H1 (cell line): Measurements from ENCODE around the gene TOM1. TPM values are rescaled to one million over a fixed set of nuclear protein-coding genes. Genes with fewer than 3 reads are reported as not detected.

Experiments
- CTCF ChIA-PET: fragments of 300-600 bp; sonication (Branson Sonifier 250); formaldehyde crosslinking; loops from one replicate; lab custom pipeline; 2021; ENCODE audit not compliant: partially characterized antibody; lab: Charles Lee
- POLR2A ChIA-PET: fragments of 300-600 bp; sonication (Branson Sonifier 250); formaldehyde crosslinking; loops from one replicate; lab custom pipeline; 2021; ENCODE audit warnings: inconsistent platforms; ENCODE audit not compliant: partially characterized antibody; lab: Charles Lee
- DNase-seq, 2 experiments: peaks; one replicate each; pipeline versions ENCODE4 v3.0.0 to v3.0.0-alpha.2; 2010 to 2022; ENCODE audit warnings: low spot score in 2 of 2, low read depth in 1 of 2, mixed read lengths in 1 of 2
- FAIRE-seq: peaks from 2 replicates; lab custom pipeline; 2011; peaks lifted over from hg19 to GRCh38; lab: Jason Lieb, UNC
- H2AFZ ChIP-seq: 2 replicates; pipeline ENCODE4 v1.8.1; 2012; ENCODE audit warnings: low read length, inconsistent platforms
- H2AK5ac ChIP-seq: 2 replicates; pipeline ENCODE4 v1.6.1; 2013; ENCODE audit warnings: low read depth, low read length
- H2BK120ac ChIP-seq: replicated peaks from 2 replicates; pipeline ENCODE3; 2013; ENCODE audit warnings: low read depth, low read length, inconsistent platforms
- H2BK12ac ChIP-seq: 2 replicates; pipeline ENCODE4 v1.6.1; 2013; ENCODE audit warnings: low read depth, low read length
- H2BK15ac ChIP-seq: 2 replicates; pipeline ENCODE4 v1.6.1; 2013; ENCODE audit warnings: low read length
- H2BK20ac ChIP-seq: 2 replicates; pipeline ENCODE4 v1.6.1; 2013; ENCODE audit warnings: low read length
- H2BK5ac ChIP-seq: 2 replicates; pipeline ENCODE4 v1.6.1; 2013; ENCODE audit warnings: low read depth, low read length
- H3K14ac ChIP-seq: 2 replicates; pipeline ENCODE4 v1.6.1; 2013; ENCODE audit warnings: inconsistent platforms; ENCODE audit not compliant: insufficient read length
- H3K18ac ChIP-seq: 2 replicates; pipeline ENCODE4 v1.6.1; 2013; ENCODE audit warnings: low read length; ENCODE audit errors: extremely low read depth
- H3K23ac ChIP-seq: 2 replicates; pipeline ENCODE4 v1.6.1; 2013; ENCODE audit warnings: inconsistent platforms; ENCODE audit not compliant: insufficient read length
- H3K23me2 ChIP-seq: 2 replicates; pipeline ENCODE4 v1.6.1; 2013; ENCODE audit warnings: low read depth, low read length
- H3K27ac ChIP-seq: 2 replicates; pipeline ENCODE4 v1.6.1; 2011; ENCODE audit warnings: low read depth, low read length, inconsistent platforms
- H3K27me3 ChIP-seq, 4 experiments: replicated peaks in 1 of 4; 1 replicate in 1 of 4; 2 replicates in 3 of 4; pipeline versions ENCODE4 v1.6.1 to v1.8.1; 2011 to 2013; ENCODE audit warnings: low read length in 3 of 4, mild to moderate bottlenecking in 3 of 4, inconsistent platforms in 2 of 4, mixed read lengths in 2 of 4, moderate library complexity in 1 of 4; ENCODE audit not compliant: control insufficient read depth in 3 of 4, insufficient read depth in 3 of 4; ENCODE audit errors: extremely low read depth in 1 of 4
- H3K36me3 ChIP-seq, 4 experiments: 2 replicates each; pipeline versions ENCODE4 v1.6.1 to v1.8.1; 2011 to 2013; ENCODE audit warnings: mild to moderate bottlenecking in 4 of 4, low read length in 3 of 4, moderate library complexity in 2 of 4, control low read depth in 1 of 4, inconsistent platforms in 1 of 4; ENCODE audit not compliant: insufficient read depth in 4 of 4, control insufficient read depth in 2 of 4
- H3K4ac ChIP-seq: replicated peaks from 2 replicates; pipeline ENCODE3; 2013; ENCODE audit warnings: low read length, low read depth, mixed read lengths, inconsistent platforms; ENCODE audit not compliant: insufficient read length
- H3K4me1 ChIP-seq, 4 experiments: replicated peaks in 1 of 4; 1 replicate in 1 of 4; 2 replicates in 3 of 4; pipeline versions ENCODE4 v1.6.1 to v1.8.1; 2011 to 2013; ENCODE audit warnings: low read length in 3 of 4, inconsistent platforms in 2 of 4, mixed read lengths in 1 of 4; ENCODE audit not compliant: insufficient read depth in 4 of 4, control insufficient read depth in 3 of 4
- H3K4me2 ChIP-seq, 2 experiments: 2 replicates each; pipeline versions ENCODE4 v1.6.1 to v1.8.1; 2011 to 2013; ENCODE audit warnings: low read depth in 2 of 2, low read length in 2 of 2, control low read depth in 1 of 2, inconsistent platforms in 1 of 2, mild to moderate bottlenecking in 1 of 2; ENCODE audit not compliant: insufficient read depth in 1 of 2
- H3K4me3 ChIP-seq, 4 experiments: fragments of 200-600, 300-600 bp in 1 of 4; sonication (generic), shearing (Covaris generic), sonication (Bioruptor Twin) in 1 of 4; 2 replicates each; pipeline versions ENCODE4 v1.5.1 to v1.8.1; 2011 to 2016; ENCODE audit warnings: low read length in 4 of 4, low read depth in 3 of 4, control low read depth in 2 of 4, inconsistent platforms in 2 of 4, mild to moderate bottlenecking in 2 of 4, mixed read lengths in 1 of 4, moderate library complexity in 1 of 4; ENCODE audit not compliant: insufficient read depth in 2 of 4; ENCODE audit errors: extremely low read depth in 1 of 4
- H3K56ac ChIP-seq: replicated peaks from 2 replicates; pipeline ENCODE3; 2013; ENCODE audit warnings: low read depth, mild to moderate bottlenecking, mixed read lengths, low read length, inconsistent platforms; ENCODE audit not compliant: insufficient read length
- H3K79me1 ChIP-seq: 2 replicates; pipeline ENCODE4 v1.6.1; 2013; ENCODE audit warnings: low read depth, low read length, control low read depth
- H3K79me2 ChIP-seq, 2 experiments: 2 replicates each; pipeline versions ENCODE4 v1.6.1 to v1.8.1; 2012 to 2013; ENCODE audit warnings: low read length in 2 of 2, mild to moderate bottlenecking in 2 of 2, inconsistent platforms in 1 of 2; ENCODE audit not compliant: insufficient read depth in 2 of 2, control insufficient read depth in 1 of 2
- H3K9ac ChIP-seq, 4 experiments: replicated peaks in 1 of 4; 1 replicate in 1 of 4; 2 replicates in 3 of 4; pipeline versions ENCODE4 v1.6.1 to v1.8.1; 2011 to 2013; ENCODE audit warnings: low read depth in 3 of 4, low read length in 3 of 4, control low read depth in 2 of 4, mild to moderate bottlenecking in 2 of 4, moderate library complexity in 2 of 4, inconsistent platforms in 1 of 4; ENCODE audit errors: extremely low read depth in 1 of 4
- H3K9me3 ChIP-seq, 2 experiments: 2 replicates each; pipeline versions ENCODE4 v1.6.1 to v1.8.1; 2012 to 2013; ENCODE audit warnings: mild to moderate bottlenecking in 2 of 2, moderate library complexity in 2 of 2, control low read depth in 1 of 2, inconsistent platforms in 1 of 2, low read depth in 1 of 2, low read length in 1 of 2, mixed read lengths in 1 of 2; ENCODE audit not compliant: insufficient read depth in 2 of 2
- H4K20me1 ChIP-seq, 2 experiments: replicated peaks in 1 of 2; 2 replicates each; pipeline versions ENCODE3 to v1.8.1; 2011 to 2013; ENCODE audit warnings: inconsistent platforms in 2 of 2, low read length in 2 of 2, mild to moderate bottlenecking in 1 of 2; ENCODE audit not compliant: insufficient read depth in 2 of 2, control insufficient read depth in 1 of 2
- H4K5ac ChIP-seq: 2 replicates; pipeline ENCODE4 v1.6.1; 2013; ENCODE audit warnings: low read length, low read depth, mixed read lengths, inconsistent platforms; ENCODE audit not compliant: insufficient read length
- H4K8ac ChIP-seq: 2 replicates; pipeline ENCODE4 v1.8.0; 2013; ENCODE audit warnings: mild to moderate bottlenecking, moderate library complexity, low read length, inconsistent platforms; ENCODE audit not compliant: insufficient read depth; ENCODE audit errors: extremely low read depth
- H4K91ac ChIP-seq: replicated peaks from 2 replicates; pipeline ENCODE3; 2013; ENCODE audit warnings: low read length, mixed read lengths, inconsistent platforms; ENCODE audit not compliant: insufficient read length
- BRCA1 ChIP-seq: IDR thresholded peaks from 2 replicates; pipeline ENCODE4 v1.6.1; 2012; ENCODE audit warnings: low read depth, low read length, improper control_type of control experiment
- CBX5 ChIP-seq: fragments of 300-800, 300-1000 bp; sonication (generic); IDR thresholded peaks from 2 replicates; pipeline ENCODE4 v1.7.1; 2016; ENCODE audit warnings: antibody characterized with exemption, low read length, low read depth
- CEBPB ChIP-seq: IDR thresholded peaks from 2 replicates; pipeline ENCODE4 v1.6.1; 2012; ENCODE audit warnings: low read depth, low read length
- KDM1A ChIP-seq: fragments of 200-600, 300-600 bp; sonication (generic); IDR thresholded peaks from 2 replicates; pipeline ENCODE4 v1.7.1; 2016; ENCODE audit warnings: mild to moderate bottlenecking, low read length, borderline replicate concordance
- KDM5A ChIP-seq: fragments of 200-600 bp; IDR thresholded peaks from 2 replicates; pipeline ENCODE4 v1.7.1; 2012; ENCODE audit warnings: mild to moderate bottlenecking, low read length, inconsistent platforms, mixed read lengths
- PHF8 ChIP-seq: fragments of 200-600 bp; sonication (generic); conservative IDR thresholded peaks from 2 replicates; pipeline ENCODE4 v1.7.1; 2012; ENCODE audit warnings: low read depth, mild to moderate bottlenecking, inconsistent platforms, low read length, moderate library complexity
- SIRT6 ChIP-seq: IDR thresholded peaks from one replicate; pipeline ENCODE4 v1.7.1; 2012; ENCODE audit warnings: low read length, inconsistent platforms
- SP4 ChIP-seq: IDR thresholded peaks from 2 replicates; pipeline ENCODE4 v1.6.1; 2012; ENCODE audit warnings: low read length, inconsistent platforms
- SUZ12 ChIP-seq: fragments of 200-600 bp; sonication (generic); IDR thresholded peaks from 2 replicates; pipeline ENCODE4 v1.6.1; 2012; ENCODE audit warnings: mild to moderate bottlenecking, inconsistent platforms, low read length, moderate library complexity, mixed read lengths
- WGBS, 2 experiments: shearing (Covaris generic) in 1 of 2; methylation state at CpG; one replicate each; pipeline versions ENCODE4 v1.1.6 to v1.1.7; 2013 to 2015; ENCODE audit warnings: low lambda C conversion rate in 2 of 2, mixed read lengths in 2 of 2, inconsistent platforms in 1 of 2, low coverage in 1 of 2, missing lambda C conversion rate in 1 of 2; ENCODE audit not compliant: insufficient replicate concordance in 2 of 2, insufficient coverage in 1 of 2, insufficient read length in 1 of 2; ENCODE audit errors: extremely low coverage in 1 of 2, missing lambda C conversion rate in 1 of 2; 5-methylcytosine and 5-hydroxymethylcytosine counted together
- polyA plus RNA-seq, 7 experiments: library from polyadenylated mRNA; depleted of rRNA in 3 of 7; stranded (reverse) in 5 of 7; unstranded in 2 of 7; fragments of >200 nt in 5 of 7; fragments of 200-250 nt in 2 of 7; gene quantifications; 1 replicate in 5 of 7; 2 replicates in 1 of 7; 4 replicates in 1 of 7; pipeline versions ENCODE4 v1.2.1 to v1.2.3, GENCODE V29; 2011 to 2013; ENCODE audit warnings: missing spikeins in 2 of 7, mixed read lengths in 2 of 7
- total RNA-seq: library from RNA; stranded (reverse); fragmentation: NEBNext Ultra II Directional; extraction: Animal tissue kit (Norgen Biotek cat#: 25700); gene quantifications from 2 replicates; pipeline ENCODE4 v1.2.1, GENCODE V29; 2021
- TF ChIP-seq, protein P1 (sequence below), 3 experiments: IDR thresholded peaks; 1 replicate in 2 of 3; 2 replicates in 1 of 3; pipeline versions ENCODE4 v1.5.1 to v1.6.1; 2011; ENCODE audit warnings: low read length in 3 of 3, mild to moderate bottlenecking in 3 of 3, inconsistent platforms in 2 of 3, low read depth in 1 of 3, moderate library complexity in 1 of 3; ENCODE audit not compliant: insufficient read depth in 1 of 3; ENCODE audit errors: control extremely low read depth in 1 of 3
- TF ChIP-seq, protein P2 (sequence below): IDR thresholded peaks from 2 replicates; pipeline ENCODE4 v1.6.1; 2012; ENCODE audit warnings: low read length, inconsistent platforms

Gene TOM1
- total and polyA plus RNA-seq, 2 of the 8 experiments (the other 6 are each of a cell fraction or from before 2014, with no cell fraction given): 25.1 to 39.2 TPM

DNA sequence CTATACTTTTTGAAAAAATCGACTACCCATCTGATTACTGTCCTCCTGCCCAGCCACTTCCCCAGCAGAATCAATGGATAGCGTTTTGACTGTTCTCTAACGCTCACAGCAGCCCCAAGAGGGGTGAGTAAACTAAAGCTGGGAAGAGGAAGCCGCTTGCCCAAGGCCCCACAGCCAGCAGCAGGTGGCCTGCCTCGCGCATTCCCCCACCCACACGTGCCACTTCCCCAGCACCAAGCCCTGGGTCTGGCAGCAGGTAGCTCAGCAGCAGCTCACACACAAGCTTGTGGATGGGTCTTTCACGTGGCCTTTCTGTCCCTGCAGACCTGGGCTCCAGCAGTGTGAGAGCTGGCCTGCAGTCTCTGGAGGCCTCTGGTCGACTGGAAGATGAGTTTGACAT, 34.3 kb downstream of the TOM1 start:
- 87% methylated on average over 8 of the region's 9 CpGs; no CpG with 5 or more reads in 1 of the 2 experiments for WGBS, 2 experiments
- TF ChIP-seq SIRT6: no peak
- no peak for TF ChIP-seq PHF8
- TF ChIP-seq, protein P1, sequence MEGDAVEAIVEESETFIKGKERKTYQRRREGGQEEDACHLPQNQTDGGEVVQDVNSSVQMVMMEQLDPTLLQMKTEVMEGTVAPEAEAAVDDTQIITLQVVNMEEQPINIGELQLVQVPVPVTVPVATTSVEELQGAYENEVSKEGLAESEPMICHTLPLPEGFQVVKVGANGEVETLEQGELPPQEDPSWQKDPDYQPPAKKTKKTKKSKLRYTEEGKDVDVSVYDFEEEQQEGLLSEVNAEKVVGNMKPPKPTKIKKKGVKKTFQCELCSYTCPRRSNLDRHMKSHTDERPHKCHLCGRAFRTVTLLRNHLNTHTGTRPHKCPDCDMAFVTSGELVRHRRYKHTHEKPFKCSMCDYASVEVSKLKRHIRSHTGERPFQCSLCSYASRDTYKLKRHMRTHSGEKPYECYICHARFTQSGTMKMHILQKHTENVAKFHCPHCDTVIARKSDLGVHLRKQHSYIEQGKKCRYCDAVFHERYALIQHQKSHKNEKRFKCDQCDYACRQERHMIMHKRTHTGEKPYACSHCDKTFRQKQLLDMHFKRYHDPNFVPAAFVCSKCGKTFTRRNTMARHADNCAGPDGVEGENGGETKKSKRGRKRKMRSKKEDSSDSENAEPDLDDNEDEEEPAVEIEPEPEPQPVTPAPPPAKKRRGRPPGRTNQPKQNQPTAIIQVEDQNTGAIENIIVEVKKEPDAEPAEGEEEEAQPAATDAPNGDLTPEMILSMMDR (IDR thresholded peaks at IDR 0.05; ENCODE audit: control extremely low read depth in 1 of 3, insufficient read depth in 1 of 3, low read depth in 1 of 3, low read length in 3 of 3): no peak
- no peak for TF ChIP-seq BRCA1
- no peak for TF ChIP-seq SUZ12
- TF ChIP-seq CEBPB: no peak
- no peak for TF ChIP-seq SP4
- TF ChIP-seq, protein P2, sequence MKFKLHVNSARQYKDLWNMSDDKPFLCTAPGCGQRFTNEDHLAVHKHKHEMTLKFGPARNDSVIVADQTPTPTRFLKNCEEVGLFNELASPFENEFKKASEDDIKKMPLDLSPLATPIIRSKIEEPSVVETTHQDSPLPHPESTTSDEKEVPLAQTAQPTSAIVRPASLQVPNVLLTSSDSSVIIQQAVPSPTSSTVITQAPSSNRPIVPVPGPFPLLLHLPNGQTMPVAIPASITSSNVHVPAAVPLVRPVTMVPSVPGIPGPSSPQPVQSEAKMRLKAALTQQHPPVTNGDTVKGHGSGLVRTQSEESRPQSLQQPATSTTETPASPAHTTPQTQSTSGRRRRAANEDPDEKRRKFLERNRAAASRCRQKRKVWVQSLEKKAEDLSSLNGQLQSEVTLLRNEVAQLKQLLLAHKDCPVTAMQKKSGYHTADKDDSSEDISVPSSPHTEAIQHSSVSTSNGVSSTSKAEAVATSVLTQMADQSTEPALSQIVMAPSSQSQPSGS: no peak
- no peak for TF ChIP-seq KDM1A
- TF ChIP-seq CBX5: no peak
- TF ChIP-seq KDM5A: no peak

More for the DNA sequence above, 34.3 kb downstream of the TOM1 start:
- Histone ChIP-seq H4K5ac (no peak overlapping the region), H3K27ac (no peak overlapping the region), H2BK20ac (no peak overlapping the region), H3K4me1 (no peaks in the 10 kb centered on the region; a peak in 3 of 7 replicates), H4K91ac (no peak overlapping the region), H3K23ac (no peak overlapping the region), H3K36me3 (peaks cover 0 to 6% (median 2%) of the 10 kb centered on the region in 4 experiments; a peak in 3 of 8 replicates), H3K4me2 (no peak overlapping the region), H2BK15ac (no peak overlapping the region), H3K18ac (no peak overlapping the region), H3K27me3 (no peaks in the 10 kb centered on the region), H2AFZ (no peak overlapping the region), H3K9ac (no peak overlapping the region), H2AK5ac (no peak overlapping the region), H3K56ac (no peak overlapping the region), H2BK5ac (no peak overlapping the region), H4K20me1 (peaks cover 0 to 2% of the 10 kb centered on the region in 2 experiments), H3K4ac (no peak overlapping the region), H3K23me2 (no peaks in the 10 kb centered on the region), H3K79me2 (no peaks in the 10 kb centered on the region), H3K4me3 (no peak overlapping the region), H4K8ac (no peak overlapping the region), H3K14ac (no peak overlapping the region), H3K9me3 (no peaks in the 10 kb centered on the region), H3K79me1 (no peaks in the 10 kb centered on the region), H2BK120ac (no peak overlapping the region), H2BK12ac (no peak overlapping the region)
- ChIA-PET CTCF (interaction anchor here (1.3 to 4.1 kb wide), 3 partner anchors 11 to 28 kb away, joined by 4 to 20 read pairs (median 10); no protein-coding TSS in a partner anchor), POLR2A (no interaction called here)
- no peak for FAIRE-seq
- DNase-seq: no peak
